ENCODE results near the gene ERCC8. TPM values are rescaled to one million over a fixed set of nuclear protein-coding genes. Genes with fewer than 3 reads are reported as not detected.
A peak's percentile ranks its signal among the peaks of the same experiment; 100 is the strongest.
"Not testable (repeated sequence)": the region's sequence is repeated elsewhere in the genome, so short reads cannot be mapped to it uniquely, and the experiment has no call there.

The ERCC8 gene
- total RNA-seq, 2 donors from 2014 or later = 7.0 to 10.5 TPM

DNA sequence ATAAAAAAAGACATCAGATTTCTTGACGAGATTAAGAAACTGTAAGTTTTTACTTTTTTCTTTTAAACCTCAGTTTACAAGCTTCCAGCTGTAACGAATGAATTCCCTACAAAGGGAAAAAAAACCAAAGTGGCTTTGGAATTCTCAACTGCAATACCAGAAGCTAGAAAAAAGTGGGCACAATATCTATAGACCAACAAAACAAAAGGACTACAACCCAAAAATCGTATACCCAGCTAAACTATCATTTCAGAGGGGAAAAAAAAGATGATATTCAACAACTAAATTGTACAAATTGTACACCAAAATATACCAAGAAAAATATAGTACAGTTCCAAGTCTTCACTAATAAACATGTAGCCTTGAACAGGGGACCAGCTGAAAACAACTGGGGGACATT, 74.0 kb downstream of the ERCC8 start:
- Mint-ChIP-seq H3K36me3 (peaks cover 15 to 33% of the 10 kb centered on the region in 2 donors), H3K27ac (no peak overlapping the region), H3K9me3 (peaks cover 9 to 22% of the 10 kb centered on the region in 2 donors)
- ATAC-seq (no peak), DNase-seq (ENCODE audit: low spot score in 2 of 2) (no peak)

- H3K9me3 Mint-ChIP-seq; DNase-seq (ENCODE audit: low spot score in 2 of 2); H3K36me3 Mint-ChIP-seq; ATAC-seq; H3K27ac Mint-ChIP-seq: not testable (repeated sequence)
These were observed 84.3 kb downstream of the ERCC8 start for GRCh38 chr5:60860572-60860971.

DNA sequence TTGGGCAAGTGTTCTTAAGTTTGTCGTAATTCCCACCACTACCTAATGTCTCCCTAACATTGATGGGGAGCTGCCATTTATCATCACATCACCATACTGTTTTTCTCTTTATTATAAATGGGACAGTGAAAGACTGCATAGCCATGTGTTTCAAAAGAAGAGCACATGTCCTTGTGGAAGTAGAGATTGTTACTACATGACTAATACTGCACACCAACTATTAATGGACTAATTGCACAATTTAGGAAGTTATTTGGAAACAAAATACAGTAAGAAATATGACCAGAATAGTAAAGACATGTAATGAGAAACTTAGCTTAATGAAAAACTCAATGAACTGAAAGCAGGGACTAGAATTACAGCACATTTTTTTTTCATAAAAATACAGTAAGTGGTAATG, 88.8 kb downstream of the ERCC8 start:
- no peaks in the 10 kb centered on the region for H3K9me3 Mint-ChIP-seq
- no peak overlapping the region for H3K27ac Mint-ChIP-seq
- no peak for ATAC-seq
- no peak for DNase-seq (ENCODE audit: low spot score in 2 of 2)
- no peaks in the 10 kb centered on the region for H3K36me3 Mint-ChIP-seq

GRCh38 chr5:60852940-60853339, 91.9 kb downstream of the ERCC8 start:
- no peaks in the 10 kb centered on the region for H3K9me3 Mint-ChIP-seq

GRCh38 chr5:60852317-60852716, 92.6 kb downstream of the ERCC8 start:
- Mint-ChIP-seq H3K27ac (no peak overlapping the region), H3K9me3 (no peaks in the 10 kb centered on the region), H3K36me3 (no peaks in the 10 kb centered on the region)
- ATAC-seq (no peak), DNase-seq (ENCODE audit: low spot score in 2 of 2) (no peak)

More at GRCh38 chr5:60852940-60853339, 91.9 kb downstream of the ERCC8 start:
- ATAC-seq (no peak), DNase-seq (ENCODE audit: low spot score in 2 of 2) (no peak)
- Mint-ChIP-seq H3K36me3 (no peaks in the 10 kb centered on the region), H3K27ac (no peak overlapping the region)

DNA sequence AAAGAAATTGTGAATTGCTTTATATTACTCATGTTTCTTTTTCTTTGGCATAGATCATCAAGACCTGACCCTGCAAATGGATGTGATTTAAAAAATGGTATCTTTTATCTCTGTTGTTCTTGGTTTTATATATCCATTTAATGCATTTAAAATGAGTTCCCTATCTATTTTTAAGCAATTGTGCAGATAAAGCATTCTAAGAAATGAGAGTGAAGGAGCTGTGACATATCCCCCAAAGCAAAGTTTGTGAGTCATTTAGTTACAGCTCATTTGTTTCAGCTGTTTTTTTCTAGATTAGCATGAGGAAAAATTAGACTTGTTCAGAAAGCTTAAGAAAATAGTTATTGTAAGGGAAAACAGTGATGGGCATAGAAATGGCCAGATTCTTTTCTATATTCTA, 93.2 kb downstream of the ERCC8 start:
- no peaks in the 10 kb centered on the region for H3K36me3 Mint-ChIP-seq
- DNase-seq (ENCODE audit: low spot score in 2 of 2) (no peak), ATAC-seq (no peak)
- H3K27ac Mint-ChIP-seq = no peak overlapping the region
- H3K9me3 Mint-ChIP-seq = no peaks in the 10 kb centered on the region

DNA sequence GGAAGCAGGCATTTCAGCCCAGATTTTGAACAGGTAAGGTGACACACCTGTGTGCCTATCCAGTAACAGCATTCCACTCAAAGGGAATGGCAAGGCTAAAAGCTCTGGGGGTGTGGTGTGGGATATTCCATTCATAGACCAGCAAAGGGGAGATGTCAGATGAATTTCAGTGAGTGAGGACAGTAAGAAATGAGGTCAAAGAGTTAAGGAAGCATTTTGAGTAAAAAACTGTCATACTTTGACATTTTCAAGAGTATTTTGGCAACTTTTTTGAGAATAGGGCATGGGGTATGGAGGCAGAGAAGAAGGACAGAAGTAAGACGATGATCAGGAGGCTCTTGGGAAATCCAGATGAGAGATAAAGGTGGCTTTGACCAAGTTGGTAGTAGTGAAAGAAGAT, 98.6 kb downstream of the ERCC8 start:
- Mint-ChIP-seq H3K27ac (no peak overlapping the region), H3K9me3 (no peaks in the 10 kb centered on the region), H3K36me3 (peaks cover 0 to 6% of the 10 kb centered on the region in 2 donors)
- no peak for ATAC-seq
- DNase-seq (ENCODE audit: low spot score in 2 of 2) = no peak

- DNase-seq (ENCODE audit: low spot score in 2 of 2) (peak in 1 of 2 donors; percentile 68), ATAC-seq (peak; percentile 70 to 97)
- H3K9me3 Mint-ChIP-seq = no peaks in the 10 kb centered on the region
- no peak within 1 kb of the TSS for H3K27ac Mint-ChIP-seq
- H3K36me3 Mint-ChIP-seq = peaks cover 0 to 6% of the 10 kb centered on the region in 2 donors
These were observed 100.6 kb downstream of the ERCC8 start, which contains the start of gene ELOVL7 for GRCh38 chr5:60843936-60844905. ELOVL7 (minus strand) TSS chr5:60844269; CDS start chr5:60787397, 56,872 bp downstream.

GRCh38 chr5:60843386-60843935, 101.4 kb downstream of the ERCC8 start:
- Mint-ChIP-seq H3K27ac (no peak overlapping the region), H3K9me3 (no peaks in the 10 kb centered on the region), H3K36me3 (peaks cover 0 to 6% of the 10 kb centered on the region in 2 donors)
- ATAC-seq (peak in 1 of 2 donors; percentile 11), DNase-seq (ENCODE audit: low spot score in 2 of 2) (peak in 1 of 2 donors; percentile 7)

- Mint-ChIP-seq H3K9me3 (no peaks in the 10 kb centered on the region), H3K36me3 (peaks cover 0 to 6% of the 10 kb centered on the region in 2 donors), H3K27ac (no peak overlapping the region)
- ATAC-seq (no peak), DNase-seq (ENCODE audit: low spot score in 2 of 2) (no peak)
These were observed 101.9 kb downstream of the ERCC8 start for GRCh38 chr5:60842871-60843385.

DNA sequence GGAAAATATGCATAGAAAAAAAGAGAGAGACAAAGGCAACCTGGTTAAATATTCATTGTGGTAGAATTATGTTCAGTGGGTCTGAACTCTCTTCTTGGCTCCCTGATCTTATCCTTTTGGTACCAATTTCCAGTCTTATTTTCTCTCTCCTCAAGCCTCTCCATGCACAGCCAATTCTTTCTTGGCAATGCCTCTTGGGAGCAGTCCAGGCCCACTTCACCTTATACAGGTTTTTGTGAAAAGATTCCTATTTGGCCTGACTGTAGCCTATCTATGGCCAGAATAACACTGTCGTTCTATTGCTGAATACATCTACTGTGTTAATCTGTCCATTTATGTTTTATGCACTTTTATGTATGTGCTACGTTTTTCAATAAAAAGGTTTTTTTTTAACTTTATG, 103.5 kb downstream of the ERCC8 start:
- peaks cover 0 to 6% of the 10 kb centered on the region in 2 donors for H3K36me3 Mint-ChIP-seq
- no peaks in the 10 kb centered on the region for H3K9me3 Mint-ChIP-seq
- no peak for DNase-seq (ENCODE audit: low spot score in 2 of 2)
- no peak for ATAC-seq
- H3K27ac Mint-ChIP-seq = no peak overlapping the region

- H3K9me3 Mint-ChIP-seq = no peaks in the 10 kb centered on the region
- no peaks in the 10 kb centered on the region for H3K36me3 Mint-ChIP-seq
- ATAC-seq (no peak), DNase-seq (ENCODE audit: low spot score in 2 of 2) (no peak)
- H3K27ac Mint-ChIP-seq = no peak overlapping the region
These were observed 108.7 kb downstream of the ERCC8 start for GRCh38 chr5:60836131-60836530.

- ATAC-seq = no peak
- no peak for DNase-seq (ENCODE audit: low spot score in 2 of 2)
- no peak overlapping the region for H3K27ac Mint-ChIP-seq
- H3K9me3 Mint-ChIP-seq = no peaks in the 10 kb centered on the region
- no peaks in the 10 kb centered on the region for H3K36me3 Mint-ChIP-seq
These were observed 109.3 kb downstream of the ERCC8 start for GRCh38 chr5:60835554-60835953.

- Mint-ChIP-seq H3K27ac (no peak overlapping the region), H3K36me3 (no peaks in the 10 kb centered on the region), H3K9me3 (no peaks in the 10 kb centered on the region)
- ATAC-seq = no peak
- no peak for DNase-seq (ENCODE audit: low spot score in 2 of 2)
These were observed 111.3 kb downstream of the ERCC8 start for GRCh38 chr5:60833520-60833919.

DNA sequence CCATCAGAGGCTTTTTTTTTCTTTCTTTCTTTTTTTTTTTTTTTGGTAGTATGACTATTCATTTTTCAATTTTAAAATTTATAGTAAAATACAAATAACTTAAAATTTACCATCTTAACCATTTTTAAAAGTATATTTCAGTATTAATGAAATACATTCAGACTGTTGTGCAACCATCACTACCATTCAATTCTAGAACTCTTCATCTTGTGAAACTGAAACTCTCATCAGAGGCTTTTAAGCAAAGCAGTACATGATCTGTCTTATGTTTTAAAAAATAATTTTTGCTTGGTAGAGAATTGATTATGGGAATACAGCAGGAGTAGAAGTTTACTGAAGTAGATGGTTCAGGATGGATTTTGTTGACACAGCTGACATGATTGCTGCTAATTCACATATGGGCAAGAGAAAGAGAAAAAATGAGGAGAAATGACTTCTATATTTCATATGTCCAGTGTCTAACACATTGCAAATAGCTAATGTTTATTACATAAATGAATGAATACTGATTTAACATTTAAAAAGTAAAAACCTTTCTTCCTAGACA, 114.2 kb downstream of the ERCC8 start:
- DNase-seq (ENCODE audit: low spot score in 2 of 2) (no peak), ATAC-seq (no peak)
- H3K27ac Mint-ChIP-seq = no peak overlapping the region
- H3K36me3 Mint-ChIP-seq = no peaks in the 10 kb centered on the region
- no peaks in the 10 kb centered on the region for H3K9me3 Mint-ChIP-seq

DNA sequence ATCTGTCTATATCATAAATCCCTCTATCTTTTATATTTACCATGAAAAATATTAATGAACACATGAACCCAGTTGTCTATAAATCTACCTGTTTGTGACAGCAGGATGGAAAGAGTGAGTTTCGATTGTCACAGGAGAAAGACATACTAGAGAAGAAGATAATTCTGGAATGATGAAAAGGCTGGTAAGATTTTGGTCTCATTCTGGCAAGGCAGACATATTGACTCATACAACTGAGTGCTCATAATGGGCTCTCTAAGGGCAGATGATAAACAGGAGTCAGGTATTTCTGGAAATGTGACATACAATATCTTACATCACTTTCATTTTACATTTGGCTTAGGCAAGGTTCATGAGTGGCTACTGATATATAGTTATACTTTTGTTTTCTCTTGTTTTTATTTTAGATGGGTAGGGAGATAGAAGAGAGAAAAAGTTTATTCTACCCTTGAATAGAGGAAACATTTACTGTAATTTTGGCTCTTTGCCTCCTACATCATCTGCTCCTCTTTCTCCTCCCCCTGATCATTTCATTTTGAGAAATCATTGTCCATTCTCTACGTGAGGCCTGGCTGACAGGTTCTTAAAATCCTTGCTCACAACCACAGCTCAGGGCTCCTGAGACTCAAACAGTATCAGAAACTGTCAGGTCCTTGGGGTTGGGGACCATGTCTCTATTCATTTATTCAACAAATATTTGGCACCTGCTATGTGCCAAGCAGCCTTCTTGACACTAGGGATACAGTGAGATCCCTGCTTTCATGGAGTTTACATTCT, 115.2 kb downstream of the ERCC8 start:
- DNase-seq (ENCODE audit: low spot score in 2 of 2) (no peak), ATAC-seq (peak in 1 of 2 donors; percentile 96)
- H3K27ac Mint-ChIP-seq = peak overlapping the region in 1 of 2 donors; percentile 51

More for the DNA sequence above, 115.2 kb downstream of the ERCC8 start:
- H3K9me3 Mint-ChIP-seq = no peaks in the 10 kb centered on the region
- no peaks in the 10 kb centered on the region for H3K36me3 Mint-ChIP-seq
